Hindlimb muscle (tissue), 1 donor: Measurements from ENCODE around the gene LRRC45. TPM values are rescaled to one million over a fixed set of nuclear protein-coding genes. Genes with fewer than 3 reads are reported as not detected.

Source experiments
- DNase-seq: peaks from one replicate; pipeline ENCODE4 v3.0.0-alpha.2; 2013
- polyA plus RNA-seq: library from polyadenylated mRNA; unstranded; fragments of 120-200 nt; gene quantifications from one replicate; pipeline ENCODE4 v1.2.1, GENCODE V29; 2013; ENCODE audit not compliant: insufficient read length

The LRRC45 gene
- polyA plus RNA-seq, 1 donor: 10.6 TPM

- no peak for DNase-seq
These were observed 30.6 kb downstream of the LRRC45 start for GRCh38 chr17:82053556-82054263.

DNA sequence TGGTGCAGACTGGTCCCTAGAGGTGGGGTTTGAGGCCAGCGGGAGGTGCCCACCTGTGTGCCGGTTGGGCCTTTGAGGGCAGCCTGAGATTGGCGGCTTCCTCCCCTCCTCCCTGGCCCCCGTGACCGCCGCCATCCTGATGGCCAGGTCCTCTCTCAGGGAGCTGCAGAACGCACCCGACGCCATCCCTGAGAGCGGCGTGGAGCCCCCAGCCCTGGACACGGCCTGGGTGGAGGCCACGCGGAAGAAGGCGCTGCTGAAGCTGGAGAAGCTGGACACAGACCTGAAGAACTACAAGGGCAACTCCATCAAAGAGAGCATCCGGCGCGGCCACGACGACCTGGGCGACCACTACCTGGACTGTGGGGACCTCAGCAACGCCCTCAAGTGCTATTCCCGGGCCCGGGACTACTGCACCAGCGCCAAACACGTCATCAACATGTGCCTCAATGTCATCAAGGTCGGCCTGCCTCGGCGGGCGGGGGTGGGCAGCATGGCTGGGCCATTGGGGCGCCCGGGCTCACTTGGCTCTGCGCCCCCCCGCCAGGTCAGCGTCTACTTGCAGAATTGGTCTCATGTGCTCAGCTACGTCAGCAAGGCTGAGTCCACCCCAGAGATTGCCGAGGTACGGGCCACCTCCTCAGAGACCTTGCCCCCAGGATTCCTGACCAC lies 31.4 kb downstream of the LRRC45 start:
- no peak for DNase-seq

- no peak for DNase-seq
These were observed 32.2 kb downstream of the LRRC45 start for GRCh38 chr17:82055023-82055964.

- no peak for DNase-seq
These were observed 33.0 kb downstream of the LRRC45 start for GRCh38 chr17:82055965-82056728.

GRCh38 chr17:82056729-82057621 lies 33.9 kb downstream of the LRRC45 start:
- DNase-seq: no peak

DNA sequence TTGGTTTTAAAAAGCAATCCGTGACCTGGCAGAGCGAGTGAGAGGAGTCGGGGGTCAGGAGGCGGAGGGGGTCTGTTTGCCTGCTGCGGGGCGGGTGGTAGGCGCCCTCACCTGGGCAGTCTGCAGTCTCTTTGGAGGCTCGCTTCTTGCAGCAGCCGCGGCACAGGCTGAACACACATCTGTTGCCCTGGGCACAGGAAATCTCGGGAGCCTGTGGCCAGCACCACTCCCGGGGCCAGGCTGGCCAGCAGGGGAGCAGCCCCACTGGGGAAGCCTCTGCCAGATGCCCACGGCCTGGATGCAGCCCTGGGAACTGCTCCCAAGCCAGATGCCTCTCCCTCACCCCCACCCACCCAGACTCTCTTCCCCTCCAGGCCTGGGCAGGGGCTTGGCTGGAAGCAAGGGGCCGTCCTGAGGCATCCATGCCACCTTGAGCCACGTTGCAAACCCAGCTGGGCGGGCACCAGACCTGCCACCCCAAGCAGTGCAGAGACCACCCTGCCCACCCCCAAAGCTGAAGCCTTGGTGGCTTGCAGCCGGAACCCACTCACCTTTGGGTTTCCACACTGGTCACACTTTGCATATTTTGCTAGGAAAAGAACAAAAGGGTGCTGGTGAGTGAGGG lies 35.2 kb downstream of the LRRC45 start:
- DNase-seq: no peak

GRCh38 chr17:82058855-82059249 lies 35.7 kb downstream of the LRRC45 start:
- DNase-seq: no peak

DNA sequence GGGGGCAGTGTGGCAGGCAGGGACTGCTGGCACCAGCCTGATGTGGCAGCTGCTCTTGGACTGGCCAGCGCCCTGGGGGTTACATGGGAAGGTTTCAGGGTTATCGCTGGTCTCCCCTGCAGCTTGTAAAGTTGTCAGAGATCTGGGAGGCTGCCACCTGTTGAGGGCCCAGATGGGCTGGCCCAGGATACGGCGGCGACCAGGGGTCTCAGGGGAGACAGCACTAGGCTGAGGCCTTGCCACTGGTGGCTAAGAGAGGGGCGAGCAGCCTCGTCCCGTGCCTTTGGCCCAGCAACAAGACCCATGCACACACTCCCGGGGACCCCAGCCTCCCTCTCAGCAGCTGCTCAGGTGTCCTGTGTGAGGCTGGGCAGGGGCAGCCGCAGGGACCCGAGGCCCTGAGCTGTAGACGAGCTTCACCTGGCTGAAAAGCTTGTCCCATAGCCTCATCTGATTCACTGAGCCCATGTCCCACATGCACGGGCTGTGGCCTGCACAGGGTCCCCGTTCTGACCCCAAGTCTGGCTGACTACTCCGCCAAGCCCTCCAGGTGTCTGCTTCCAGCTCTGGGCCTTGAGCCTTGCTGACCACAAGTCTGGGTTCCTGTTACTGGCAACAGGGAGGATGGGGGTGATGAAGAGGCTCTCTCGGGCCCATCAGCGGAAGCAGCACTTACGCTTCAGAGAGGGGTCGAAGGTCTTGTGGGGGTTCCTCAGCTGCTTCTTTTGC lies 36.3 kb downstream of the LRRC45 start:
- no peak for DNase-seq

- no peak for DNase-seq
These were observed 36.9 kb downstream of the LRRC45 start for GRCh38 chr17:82060001-82060380.

GRCh38 chr17:82060614-82061013 lies 37.5 kb downstream of the LRRC45 start:
- DNase-seq: no peak

GRCh38 chr17:82061047-82061925 lies 38.2 kb downstream of the LRRC45 start:
- DNase-seq: no peak

GRCh38 chr17:82062076-82062983 lies 39.2 kb downstream of the LRRC45 start:
- no peak for DNase-seq

DNA sequence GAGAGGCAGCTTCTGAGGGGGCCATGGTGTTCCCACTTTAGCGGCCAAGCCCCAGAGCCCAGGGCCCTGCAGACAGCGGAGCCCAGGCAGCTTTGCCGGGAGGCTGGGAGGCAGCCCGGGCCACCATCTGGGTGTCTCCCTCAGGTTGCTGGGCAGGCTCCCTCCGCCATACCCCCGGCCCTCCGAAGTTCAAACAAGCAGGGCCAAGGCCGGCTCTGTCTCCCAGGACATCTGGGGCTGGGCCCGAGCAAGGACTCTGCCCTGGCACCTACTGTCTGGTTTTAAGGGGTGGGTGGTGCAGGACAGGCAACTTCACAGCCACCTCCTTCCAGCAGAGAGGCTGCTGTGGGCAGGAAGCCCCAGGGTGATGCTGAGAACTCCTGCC lies 39.9 kb downstream of the LRRC45 start:
- DNase-seq: no peak

DNA sequence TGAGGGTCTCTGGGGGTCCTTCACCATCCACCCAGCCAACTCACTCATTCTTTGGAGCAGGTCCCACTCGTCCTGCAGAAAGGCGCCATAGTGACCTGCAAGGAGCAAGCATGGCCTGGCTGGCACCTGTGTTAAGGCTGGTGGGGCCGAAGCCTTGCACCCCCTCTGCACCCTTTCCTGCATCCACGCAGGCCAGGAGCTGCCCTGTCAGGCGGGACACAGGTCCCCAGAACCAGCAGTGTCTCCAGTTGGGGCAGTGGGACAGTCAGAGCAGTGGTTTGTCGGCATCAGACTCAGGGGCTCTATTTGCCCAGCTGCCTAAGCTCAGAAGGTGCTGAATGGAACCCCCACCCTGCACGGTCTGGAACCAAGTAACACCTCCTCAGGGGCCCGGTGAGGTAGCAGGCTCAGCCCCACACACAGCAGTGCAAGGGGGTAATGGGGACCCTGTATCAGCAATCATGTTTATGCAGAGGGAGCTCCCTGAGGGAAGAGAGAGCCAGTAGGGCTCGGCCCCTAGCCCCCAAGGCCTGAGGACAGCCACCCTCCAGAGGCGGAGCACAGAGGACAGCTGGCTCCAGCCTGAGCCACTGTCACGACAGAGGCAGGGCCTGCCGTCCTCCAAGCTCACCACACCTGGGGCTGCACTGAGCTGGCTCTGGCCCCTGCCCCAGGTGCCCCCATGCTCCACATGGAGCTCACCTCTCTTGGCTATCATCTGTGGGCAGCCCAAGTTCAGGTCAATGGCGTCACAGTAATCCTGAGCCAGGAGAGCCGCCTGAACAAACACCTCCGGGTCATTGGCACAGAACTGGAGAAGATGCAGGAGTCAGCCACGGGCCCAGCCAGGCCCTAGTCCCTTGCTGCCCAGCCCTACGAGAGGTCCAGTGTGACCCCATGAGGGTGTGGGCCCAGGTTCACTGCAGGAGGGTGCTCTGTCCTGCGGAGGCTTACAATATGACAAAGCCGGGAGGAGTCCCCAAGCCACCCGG lies 40.6 kb downstream of the LRRC45 start:
- no peak for DNase-seq

DNA sequence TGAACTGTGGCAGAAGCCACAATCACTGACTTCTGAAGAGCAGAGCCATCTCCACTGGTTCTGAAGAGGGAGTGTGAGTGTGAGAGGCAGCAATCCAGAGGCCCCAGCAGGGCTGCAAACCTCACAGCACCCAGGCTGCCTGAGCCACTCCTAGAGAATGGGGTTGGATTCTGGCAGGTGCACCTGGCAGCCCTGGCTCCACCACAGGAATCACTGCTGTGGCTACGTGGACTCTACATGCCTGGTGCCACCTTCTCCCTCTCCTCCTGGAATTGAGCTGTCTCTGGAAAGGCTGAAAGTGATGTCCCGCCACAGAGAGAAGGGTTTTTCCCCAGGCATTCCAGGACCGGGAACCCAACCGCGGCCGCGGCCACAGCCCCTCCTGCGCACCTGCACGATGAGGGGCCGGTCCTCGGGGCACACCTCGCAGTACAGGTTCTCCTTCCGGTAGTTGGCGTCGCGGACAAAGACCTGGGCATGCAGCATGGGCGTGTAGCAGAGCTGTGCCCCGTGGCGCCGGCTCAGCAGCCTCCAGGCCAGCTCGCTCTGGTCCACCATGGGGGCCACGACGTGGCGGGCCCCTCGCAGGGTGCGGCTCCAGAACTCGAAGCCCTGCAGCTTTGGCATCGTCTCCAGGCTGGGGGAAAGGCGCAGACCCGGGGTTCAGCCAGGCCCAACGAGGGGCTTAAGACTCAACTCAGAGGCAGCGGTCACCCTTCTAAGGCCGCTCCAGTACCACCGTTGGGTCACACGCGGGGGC lies 41.5 kb downstream of the LRRC45 start:
- DNase-seq: no peak

GRCh38 chr17:82065193-82065637 lies 42.1 kb downstream of the LRRC45 start:
- DNase-seq: no peak
